ENCODE measurements around the gene NYAP2. TPM values are rescaled to one million over a fixed set of nuclear protein-coding genes. Genes with fewer than 3 reads are reported as not detected.
A peak's percentile ranks its signal among the peaks of the same experiment; 100 is the strongest.

The NYAP2 gene
- total RNA-seq, 1 experiment from 2014 or later: not detected

DNA sequence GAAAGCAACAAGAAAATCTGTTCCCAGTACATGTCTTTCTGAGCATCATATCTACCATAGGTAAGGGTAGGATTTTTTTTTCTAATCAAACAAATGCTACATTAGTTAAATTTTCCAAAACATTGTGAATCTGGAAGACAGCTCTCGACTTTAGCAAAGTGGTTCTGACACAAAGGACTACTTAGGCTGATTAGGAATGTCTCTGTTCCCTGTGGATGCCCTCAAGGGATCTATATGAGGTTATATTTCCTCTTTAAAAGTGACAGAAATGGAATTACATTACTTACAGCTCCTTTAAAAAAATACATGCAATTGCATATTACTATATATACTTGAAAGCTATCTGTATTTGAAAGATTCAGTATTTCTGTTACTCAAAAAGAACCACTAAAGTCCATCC, 15.4 kb downstream of the NYAP2 start:
- Histone ChIP-seq H3K27me3 (ENCODE audit: control insufficient read depth, insufficient read depth, low read length) (no peaks in the 10 kb centered on the region), H3K36me3 (replicated peaks; ENCODE audit: control insufficient read depth, insufficient read depth, low read length) (no peaks in the 10 kb centered on the region), H3K4me3 (ENCODE audit: insufficient read depth, low read depth, low read length) (no peak overlapping the region)
- DNase-seq: no peak

DNA sequence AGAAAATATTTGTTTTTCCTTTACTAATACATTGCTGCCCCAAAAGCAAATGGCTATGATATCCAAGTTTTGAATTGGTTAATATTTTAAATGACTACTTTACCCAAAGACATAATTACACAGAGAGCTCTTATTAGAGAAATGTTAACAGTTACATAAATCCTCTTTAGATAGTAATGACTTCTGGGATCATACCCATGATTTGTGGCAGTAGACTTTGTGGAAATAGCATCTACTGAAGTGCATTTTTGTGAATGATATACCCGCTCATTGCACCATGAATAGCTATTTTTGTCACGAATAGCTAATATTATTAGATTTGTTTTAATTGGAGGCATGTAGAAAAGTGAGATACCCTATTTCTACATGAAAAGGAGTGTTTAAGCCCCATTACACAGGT, 15.8 kb downstream of the NYAP2 start:
- H3K27me3 ChIP-seq (ENCODE audit: control insufficient read depth, insufficient read depth, low read length): no peaks in the 10 kb centered on the region
- H3K36me3 ChIP-seq (replicated peaks; ENCODE audit: control insufficient read depth, insufficient read depth, low read length): no peaks in the 10 kb centered on the region
- H3K4me3 ChIP-seq (ENCODE audit: insufficient read depth, low read depth, low read length): no peak overlapping the region
- DNase-seq: no peak

DNA sequence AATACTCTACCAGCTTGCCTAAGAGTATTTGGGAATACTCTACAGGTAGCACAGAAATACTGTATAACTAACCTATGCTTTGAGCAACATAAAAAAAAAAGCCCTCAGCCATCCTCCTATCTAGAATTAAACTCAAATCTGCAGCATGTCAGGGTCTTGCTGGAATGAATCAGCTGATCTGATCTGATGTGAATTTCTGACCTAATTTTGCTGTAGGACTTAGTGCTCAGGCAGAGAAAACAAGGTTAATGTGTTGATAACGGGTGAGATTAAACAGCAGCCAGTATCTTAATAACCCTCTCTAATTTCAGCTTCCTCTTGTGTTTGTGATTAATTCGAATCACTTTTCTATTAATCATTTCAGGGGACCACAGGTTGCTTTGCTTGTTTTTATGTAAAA, 16.3 kb downstream of the NYAP2 start:
- no peaks in the 10 kb centered on the region for H3K36me3 ChIP-seq (replicated peaks; ENCODE audit: control insufficient read depth, insufficient read depth, low read length)
- H3K27me3 ChIP-seq (ENCODE audit: control insufficient read depth, insufficient read depth, low read length): no peaks in the 10 kb centered on the region
- no peak overlapping the region for H3K4me3 ChIP-seq (ENCODE audit: insufficient read depth, low read depth, low read length)
- no peak for DNase-seq

DNA sequence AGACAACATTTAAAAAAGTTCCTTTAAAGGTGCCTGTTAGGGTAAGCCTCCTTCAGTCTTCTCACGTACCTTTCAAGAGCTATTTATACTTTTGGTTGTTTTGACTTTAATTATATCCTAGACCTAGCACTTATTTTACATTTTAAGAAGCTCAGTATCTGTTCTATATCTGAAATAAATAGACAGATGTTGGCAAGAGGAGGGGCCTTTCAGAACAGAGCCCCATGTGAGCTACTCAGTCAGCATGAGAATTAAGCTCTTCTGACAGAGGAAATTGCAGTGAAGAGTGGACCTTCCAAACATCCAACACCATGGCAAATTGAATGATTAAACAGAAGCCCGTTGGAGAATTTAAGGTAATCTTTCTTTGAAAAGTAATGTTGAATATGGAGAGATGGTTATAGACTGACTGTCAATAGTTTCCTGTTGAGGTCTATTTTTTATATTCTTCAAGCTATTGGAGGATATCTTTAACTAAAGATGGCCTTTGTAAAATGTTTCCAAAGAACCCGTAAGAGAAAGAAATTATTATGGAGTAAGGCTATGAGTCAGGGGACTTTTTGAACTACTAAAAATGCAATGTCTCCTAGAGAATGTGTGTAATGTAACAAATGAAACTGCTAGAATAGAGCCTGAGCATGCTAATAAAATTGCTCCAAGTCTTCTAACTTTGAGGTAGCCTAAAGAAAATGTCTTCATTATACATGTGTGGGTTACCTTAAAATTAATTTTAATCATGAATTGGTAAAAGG, 17.3 kb downstream of the NYAP2 start:
- Histone ChIP-seq H3K27me3 (ENCODE audit: control insufficient read depth, insufficient read depth, low read length) (no peaks in the 10 kb centered on the region), H3K36me3 (replicated peaks; ENCODE audit: control insufficient read depth, insufficient read depth, low read length) (no peaks in the 10 kb centered on the region), H3K4me3 (ENCODE audit: insufficient read depth, low read depth, low read length) (no peak overlapping the region)
- no peak for DNase-seq

DNA sequence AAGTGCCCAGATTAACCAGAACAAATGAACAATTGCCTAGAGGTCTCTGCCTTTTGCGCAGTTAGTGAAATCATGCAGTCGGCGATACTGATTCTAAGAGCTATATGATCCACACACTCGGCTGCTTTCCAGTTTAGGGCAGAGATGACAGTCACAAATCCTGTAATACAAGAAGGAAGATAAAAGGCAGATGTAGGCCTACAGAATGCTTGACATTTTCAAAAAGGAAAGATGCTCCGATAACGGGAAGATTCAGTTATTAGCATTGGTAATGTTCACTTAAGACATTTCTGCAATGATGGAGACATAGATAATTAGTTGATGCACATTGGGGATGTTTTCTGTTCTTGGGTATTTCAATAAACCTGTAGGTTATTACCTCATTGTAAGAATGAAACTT, 19.5 kb downstream of the NYAP2 start:
- DNase-seq: no peak
- Histone ChIP-seq H3K4me3 (ENCODE audit: insufficient read depth, low read depth, low read length) (no peak overlapping the region), H3K36me3 (replicated peaks; ENCODE audit: control insufficient read depth, insufficient read depth, low read length) (no peaks in the 10 kb centered on the region), H3K27me3 (ENCODE audit: control insufficient read depth, insufficient read depth, low read length) (no peaks in the 10 kb centered on the region)

DNA sequence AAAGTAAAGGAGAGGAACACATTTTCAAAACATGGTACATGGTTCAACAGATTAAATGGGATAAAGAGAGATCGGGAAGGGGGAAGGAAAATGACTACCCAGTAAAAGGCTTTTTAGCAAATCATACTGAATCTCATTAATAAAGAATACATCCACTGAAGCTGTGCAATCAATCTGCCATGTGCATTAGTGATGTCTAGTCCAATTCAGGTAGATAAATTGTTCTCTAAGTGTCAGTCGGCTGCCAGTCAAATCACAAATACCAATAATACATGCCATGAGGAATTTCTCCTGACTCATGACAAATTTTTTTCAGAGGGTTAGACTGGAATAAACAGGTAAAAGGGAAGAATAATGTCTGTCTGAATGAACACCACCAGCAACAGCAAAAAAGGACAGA, 22.6 kb downstream of the NYAP2 start:
- Histone ChIP-seq H3K27me3 (ENCODE audit: control insufficient read depth, insufficient read depth, low read length) (no peaks in the 10 kb centered on the region), H3K4me3 (ENCODE audit: insufficient read depth, low read depth, low read length) (no peak overlapping the region), H3K36me3 (replicated peaks; ENCODE audit: control insufficient read depth, insufficient read depth, low read length) (no peaks in the 10 kb centered on the region)
- no peak for DNase-seq

DNA sequence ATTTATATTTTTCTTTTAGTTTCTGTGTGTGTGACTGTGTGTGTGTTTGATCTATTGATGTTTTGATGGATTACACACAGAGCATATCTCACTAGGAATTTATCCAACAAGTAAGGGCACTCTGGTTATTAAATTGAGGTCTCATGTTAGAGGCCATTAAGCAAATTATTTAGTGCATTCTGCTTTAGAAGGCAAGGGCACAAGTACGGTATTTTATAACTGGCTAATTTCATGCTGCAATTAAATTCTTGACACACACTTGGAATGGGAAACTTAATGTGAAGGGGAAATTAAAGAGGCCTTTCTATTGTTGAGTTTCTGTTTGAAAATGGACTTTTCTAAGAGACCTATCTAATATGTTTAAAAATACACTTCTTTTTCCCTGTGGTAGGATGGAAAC, 25.8 kb downstream of the NYAP2 start:
- Histone ChIP-seq H3K4me3 (ENCODE audit: insufficient read depth, low read depth, low read length) (no peak overlapping the region), H3K36me3 (replicated peaks; ENCODE audit: control insufficient read depth, insufficient read depth, low read length) (no peaks in the 10 kb centered on the region), H3K27me3 (ENCODE audit: control insufficient read depth, insufficient read depth, low read length) (no peaks in the 10 kb centered on the region)
- DNase-seq: no peak

DNA sequence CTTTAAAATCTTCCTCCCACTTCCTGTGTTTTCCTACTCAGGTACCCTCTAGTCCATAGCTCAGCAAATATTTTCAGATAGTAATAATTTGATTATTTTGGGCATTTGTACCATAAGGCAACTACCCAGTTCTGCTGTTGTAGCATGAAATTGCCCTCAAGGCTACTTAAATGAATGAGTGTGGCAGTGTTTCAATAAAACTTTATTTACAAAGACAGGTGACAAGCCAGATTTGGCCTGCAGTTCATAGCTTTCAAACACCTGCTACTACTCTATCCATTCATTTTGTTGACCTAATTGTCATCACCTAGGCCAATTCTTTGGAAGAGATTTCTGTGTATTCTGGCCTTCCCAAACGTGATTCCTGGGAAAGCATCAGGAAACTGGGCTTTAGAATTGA, 28.9 kb downstream of the NYAP2 start:
- Histone ChIP-seq H3K27me3 (ENCODE audit: control insufficient read depth, insufficient read depth, low read length) (no peaks in the 10 kb centered on the region), H3K4me3 (ENCODE audit: insufficient read depth, low read depth, low read length) (no peak overlapping the region), H3K36me3 (replicated peaks; ENCODE audit: control insufficient read depth, insufficient read depth, low read length) (no peaks in the 10 kb centered on the region)
- DNase-seq: no peak

DNA sequence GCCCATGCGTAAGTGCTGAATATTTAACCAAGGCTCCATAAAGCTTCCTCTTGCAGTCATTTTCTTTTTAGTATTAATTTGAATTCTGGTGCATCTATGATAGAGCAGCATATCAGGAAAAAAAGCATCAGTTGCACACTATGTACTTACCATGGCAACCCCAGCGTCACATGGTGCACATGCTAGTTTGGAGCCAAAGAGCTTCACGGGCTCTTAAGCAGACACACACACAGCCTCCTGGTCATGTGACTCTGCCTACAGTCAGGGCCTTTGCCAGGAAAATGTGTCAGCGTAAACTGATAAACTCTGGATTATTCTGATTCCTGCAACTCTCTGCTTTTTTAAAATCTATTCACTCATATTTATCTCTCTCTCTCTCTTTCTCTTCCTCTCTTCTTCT, 30.2 kb downstream of the NYAP2 start:
- H3K4me3 ChIP-seq (ENCODE audit: insufficient read depth, low read depth, low read length): no peak overlapping the region
- no peaks in the 10 kb centered on the region for H3K36me3 ChIP-seq (replicated peaks; ENCODE audit: control insufficient read depth, insufficient read depth, low read length)
- no peaks in the 10 kb centered on the region for H3K27me3 ChIP-seq (ENCODE audit: control insufficient read depth, insufficient read depth, low read length)
- peak; percentile 5 for DNase-seq

DNA sequence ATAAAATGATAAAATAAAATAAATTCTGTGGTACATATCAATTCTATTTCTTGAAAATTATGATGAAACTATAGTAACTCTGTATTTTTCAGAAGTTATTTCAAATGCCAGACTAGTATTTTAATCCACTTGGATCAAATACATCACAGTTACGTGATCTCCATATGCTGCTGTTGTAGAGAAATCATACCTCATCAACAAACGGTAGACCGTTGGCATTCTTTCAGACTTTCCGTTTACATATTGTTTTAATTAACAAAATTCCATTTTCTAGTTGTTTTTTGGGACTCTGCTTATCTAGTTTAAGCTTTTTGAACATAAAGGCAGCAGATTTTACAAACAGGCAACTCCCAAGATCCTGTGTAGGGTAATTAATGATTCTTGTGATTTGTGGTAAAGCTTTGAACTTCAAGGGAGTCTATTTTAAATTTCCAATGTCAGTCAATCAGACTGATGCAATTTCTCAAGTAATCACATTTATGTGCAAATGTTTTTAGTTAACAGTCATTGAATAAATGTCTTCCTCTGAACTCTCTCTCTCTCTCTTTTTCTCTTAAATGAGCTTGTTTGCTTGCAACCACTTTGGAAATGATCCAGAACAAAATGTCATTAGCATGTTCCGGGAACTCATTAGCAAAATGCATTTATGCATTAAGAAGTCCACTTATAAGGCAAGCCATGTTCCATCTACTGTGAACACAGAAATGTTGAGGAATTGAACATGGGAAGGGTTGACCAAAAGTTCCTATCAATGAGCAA, 31.8 kb downstream of the NYAP2 start:
- no peak for DNase-seq
- Histone ChIP-seq H3K27me3 (ENCODE audit: control insufficient read depth, insufficient read depth, low read length) (no peaks in the 10 kb centered on the region), H3K36me3 (replicated peaks; ENCODE audit: control insufficient read depth, insufficient read depth, low read length) (no peaks in the 10 kb centered on the region), H3K4me3 (ENCODE audit: insufficient read depth, low read depth, low read length) (no peak overlapping the region)

DNA sequence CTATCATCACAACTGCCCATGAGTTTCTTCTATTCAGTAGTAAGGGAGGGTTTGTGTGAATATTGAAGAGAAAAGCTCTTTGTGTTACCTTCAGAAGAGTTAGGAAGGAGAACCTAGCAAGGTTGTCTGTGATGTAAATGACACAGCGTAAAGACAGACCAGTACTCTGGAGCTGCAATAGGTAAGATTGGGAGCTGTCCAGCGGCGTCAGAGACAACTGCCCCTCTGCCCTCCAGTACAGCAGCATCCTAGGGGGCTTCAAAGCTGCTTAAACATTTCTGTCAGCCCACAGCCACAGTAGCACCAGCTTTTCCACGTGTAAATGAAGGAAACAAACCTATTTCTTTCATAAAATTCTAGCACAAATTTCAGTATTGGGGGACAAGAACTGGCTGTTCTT, 34.5 kb downstream of the NYAP2 start:
- no peak overlapping the region for H3K4me3 ChIP-seq (ENCODE audit: insufficient read depth, low read depth, low read length)
- DNase-seq: peak; percentile 7
- no peaks in the 10 kb centered on the region for H3K36me3 ChIP-seq (replicated peaks; ENCODE audit: control insufficient read depth, insufficient read depth, low read length)
- H3K27me3 ChIP-seq (ENCODE audit: control insufficient read depth, insufficient read depth, low read length): no peaks in the 10 kb centered on the region

DNA sequence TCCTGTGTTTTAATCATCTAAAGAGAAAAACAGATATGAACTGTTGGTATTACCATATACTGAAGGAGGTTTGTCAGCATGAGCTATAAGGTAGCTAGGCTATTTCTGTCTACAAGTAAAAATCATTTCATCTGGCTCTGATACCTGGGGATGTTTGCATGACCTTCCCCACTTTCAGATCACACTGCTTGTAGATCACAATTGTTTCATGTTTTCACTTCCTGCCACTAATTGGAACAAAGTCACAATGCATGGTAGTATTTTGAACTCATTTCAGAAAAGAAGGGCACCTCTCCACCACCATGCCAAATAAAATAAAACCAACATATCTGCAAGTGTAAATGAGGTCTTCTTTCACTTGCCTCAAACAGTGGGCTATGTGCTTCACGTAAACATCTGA, 37.8 kb downstream of the NYAP2 start:
- Histone ChIP-seq H3K4me3 (ENCODE audit: insufficient read depth, low read depth, low read length) (no peak overlapping the region), H3K36me3 (replicated peaks; ENCODE audit: control insufficient read depth, insufficient read depth, low read length) (no peaks in the 10 kb centered on the region), H3K27me3 (ENCODE audit: control insufficient read depth, insufficient read depth, low read length) (no peaks in the 10 kb centered on the region)
- no peak for DNase-seq

DNA sequence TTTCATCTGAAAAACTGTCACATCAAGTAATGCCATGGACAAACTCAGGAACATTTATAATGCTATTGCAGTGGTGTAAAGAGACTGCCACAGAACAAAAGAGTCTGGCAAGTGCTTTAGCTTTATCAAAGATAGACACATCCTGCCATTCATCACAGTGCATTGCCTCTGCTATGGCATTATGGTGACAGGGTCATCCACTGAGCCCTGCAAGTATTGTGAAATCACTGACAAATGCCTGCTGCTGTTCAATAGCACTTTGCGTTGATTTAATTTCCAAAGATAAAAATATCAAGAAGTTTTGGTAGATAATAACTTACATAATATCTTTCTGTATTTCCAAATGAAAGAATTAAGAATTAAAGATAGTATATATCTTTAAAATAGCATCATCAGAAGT, 38.7 kb downstream of the NYAP2 start:
- Histone ChIP-seq H3K27me3 (ENCODE audit: control insufficient read depth, insufficient read depth, low read length) (no peaks in the 10 kb centered on the region), H3K36me3 (replicated peaks; ENCODE audit: control insufficient read depth, insufficient read depth, low read length) (no peaks in the 10 kb centered on the region), H3K4me3 (ENCODE audit: insufficient read depth, low read depth, low read length) (no peak overlapping the region)
- no peak for DNase-seq

DNA sequence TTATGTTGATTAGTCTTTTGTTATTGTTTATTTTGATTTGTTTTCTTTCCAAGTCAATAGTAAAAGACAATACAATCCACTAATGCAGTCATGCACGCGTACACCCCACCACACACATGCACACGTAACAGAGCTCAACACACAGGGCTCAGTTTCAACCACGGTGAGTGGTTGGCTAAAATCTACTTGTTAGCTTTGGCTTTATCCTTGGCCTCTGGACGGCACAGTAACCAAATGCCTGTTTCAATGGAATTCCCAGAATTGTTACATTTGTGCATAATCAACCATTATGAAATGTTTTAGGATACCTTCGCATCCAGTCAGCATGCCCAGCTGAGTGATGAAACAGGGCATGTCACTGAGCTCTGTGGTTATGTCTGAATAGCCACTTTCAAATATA, 53.2 kb downstream of the NYAP2 start:
- Histone ChIP-seq H3K4me3 (ENCODE audit: insufficient read depth, low read depth, low read length) (no peak overlapping the region), H3K27me3 (ENCODE audit: control insufficient read depth, insufficient read depth, low read length) (no peaks in the 10 kb centered on the region), H3K36me3 (replicated peaks; ENCODE audit: control insufficient read depth, insufficient read depth, low read length) (no peaks in the 10 kb centered on the region)
- DNase-seq: no peak

DNA sequence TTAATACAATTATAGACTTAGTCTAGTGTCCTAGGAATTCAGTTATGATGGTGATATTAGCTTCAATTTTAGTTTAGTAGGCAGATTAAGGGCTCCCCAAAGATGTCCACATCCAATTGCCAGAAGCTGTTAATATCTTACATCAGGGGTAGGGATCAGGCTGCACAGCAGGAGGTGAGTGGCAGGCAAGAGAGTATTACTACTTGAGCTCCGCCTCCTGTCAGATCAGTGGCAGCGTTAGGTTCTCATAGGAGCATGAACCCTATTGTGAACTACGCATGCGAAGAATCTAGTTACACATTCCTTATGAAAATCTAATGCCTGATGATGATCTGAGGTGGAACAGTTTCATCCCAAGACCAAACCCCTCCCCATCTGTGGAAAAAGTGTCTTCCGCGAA, 54.9 kb downstream of the NYAP2 start:
- no peak for DNase-seq
- H3K27me3 ChIP-seq (ENCODE audit: control insufficient read depth, insufficient read depth, low read length): no peaks in the 10 kb centered on the region
- no peaks in the 10 kb centered on the region for H3K36me3 ChIP-seq (replicated peaks; ENCODE audit: control insufficient read depth, insufficient read depth, low read length)
- no peak overlapping the region for H3K4me3 ChIP-seq (ENCODE audit: insufficient read depth, low read depth, low read length)
